Mucosa of stomach (tissue), 1 donor: ENCODE measurements around the gene GMEB2.
A peak's percentile ranks its signal among the peaks of the same experiment; 100 is the strongest.
"Not testable (repeated sequence)": the region's sequence is repeated elsewhere in the genome, so short reads cannot be mapped to it uniquely, and the experiment has no call there.

Experiments
- H3K27me3 ChIP-seq: one replicate; pipeline ENCODE4 v1.7.0; 2013; ENCODE audit warnings: mild to moderate bottlenecking, low read length; ENCODE audit not compliant: control insufficient read depth, insufficient read depth
- H3K36me3 ChIP-seq: one replicate; pipeline ENCODE4 v1.7.0; 2013; ENCODE audit warnings: low read length; ENCODE audit not compliant: control insufficient read depth, insufficient read depth
- H3K4me1 ChIP-seq: one replicate; pipeline ENCODE4 v1.7.0; 2013; ENCODE audit warnings: mild to moderate bottlenecking, low read length; ENCODE audit not compliant: control insufficient read depth, insufficient read depth
- H3K4me3 ChIP-seq: one replicate; pipeline ENCODE4 v1.7.0; 2013; ENCODE audit warnings: low read length
- H3K9ac ChIP-seq: one replicate; pipeline ENCODE4 v1.7.0; 2013; ENCODE audit warnings: mild to moderate bottlenecking, low read length, moderate library complexity
- H3K9me3 ChIP-seq: one replicate; pipeline ENCODE4 v1.7.0; 2013; ENCODE audit warnings: mild to moderate bottlenecking, low read length, moderate library complexity; ENCODE audit not compliant: control insufficient read depth
- donor health status: Pancreatic carcinoma.

The GMEB2 gene

GRCh38 chr20:63576311-63576710 is 50.6 kb downstream of the GMEB2 start:
- H3K4me1 ChIP-seq = peaks cover 14% of the 10 kb centered on the region
- peaks cover 4% of the 10 kb centered on the region for H3K36me3 ChIP-seq
- H3K9me3 ChIP-seq = no peaks in the 10 kb centered on the region
- H3K27me3 ChIP-seq = peaks cover 14% of the 10 kb centered on the region
- no peak overlapping the region for H3K9ac ChIP-seq
- H3K4me3 ChIP-seq = no peak overlapping the region

GRCh38 chr20:63574829-63575743 is 51.8 kb downstream of the GMEB2 start:
- Histone ChIP-seq H3K36me3 (peaks cover 4% of the 10 kb centered on the region), H3K4me3 (no peak overlapping the region), H3K4me1 (peaks cover 14% of the 10 kb centered on the region), H3K27me3 (peaks cover 14% of the 10 kb centered on the region), H3K9me3 (no peaks in the 10 kb centered on the region), H3K9ac (peak overlapping the region; percentile 79)

DNA sequence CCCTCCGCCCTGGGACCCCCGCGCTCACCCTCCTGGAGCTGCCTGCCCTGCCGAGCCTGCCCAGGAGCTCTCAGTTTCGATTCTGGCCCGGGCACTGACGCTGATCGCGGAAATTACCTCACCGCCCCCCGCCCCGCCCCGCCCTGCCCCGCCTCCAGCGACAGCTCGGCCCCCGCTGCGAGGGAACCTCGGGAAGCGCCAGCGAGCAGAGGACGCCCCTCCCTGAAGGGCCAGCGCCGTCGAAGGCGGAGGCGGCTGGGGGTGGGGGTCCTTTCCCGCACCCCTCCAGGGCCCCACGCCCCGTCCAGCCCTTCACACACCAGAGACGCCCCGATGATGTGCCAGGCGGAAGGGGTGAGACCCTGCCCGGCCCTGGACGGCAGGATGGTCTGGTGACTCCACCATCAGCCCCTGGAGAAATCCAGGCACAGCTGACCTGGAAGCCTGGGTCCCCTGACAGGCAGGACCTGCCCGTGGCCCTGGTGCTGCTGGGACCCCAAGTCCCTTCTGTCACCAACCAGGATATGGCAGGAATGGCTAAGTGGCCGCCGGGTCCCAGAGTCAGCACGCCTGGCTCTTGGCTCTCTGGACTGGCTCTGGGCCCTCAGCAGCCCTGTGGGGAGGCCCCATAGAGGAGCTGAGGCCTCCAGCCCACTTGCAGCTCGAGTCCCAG is 52.6 kb downstream of the GMEB2 start, which contains the start of gene HELZ2:
Gene HELZ2 (minus strand): TSS at position 84 of the 673 bp plus-strand sequence. CDS start 1,854 bp downstream, outside the sequence.
- H3K4me1 ChIP-seq = peaks cover 14% of the 10 kb centered on the region
- peak within 1 kb of the TSS; percentile 80 for H3K4me3 ChIP-seq
- H3K27me3 ChIP-seq = peaks cover 9% of the 10 kb centered on the region
- H3K9ac ChIP-seq = peak within 1 kb of the TSS; percentile 96
- H3K36me3 ChIP-seq = peaks cover 4% of the 10 kb centered on the region
- no peaks in the 10 kb centered on the region for H3K9me3 ChIP-seq

DNA sequence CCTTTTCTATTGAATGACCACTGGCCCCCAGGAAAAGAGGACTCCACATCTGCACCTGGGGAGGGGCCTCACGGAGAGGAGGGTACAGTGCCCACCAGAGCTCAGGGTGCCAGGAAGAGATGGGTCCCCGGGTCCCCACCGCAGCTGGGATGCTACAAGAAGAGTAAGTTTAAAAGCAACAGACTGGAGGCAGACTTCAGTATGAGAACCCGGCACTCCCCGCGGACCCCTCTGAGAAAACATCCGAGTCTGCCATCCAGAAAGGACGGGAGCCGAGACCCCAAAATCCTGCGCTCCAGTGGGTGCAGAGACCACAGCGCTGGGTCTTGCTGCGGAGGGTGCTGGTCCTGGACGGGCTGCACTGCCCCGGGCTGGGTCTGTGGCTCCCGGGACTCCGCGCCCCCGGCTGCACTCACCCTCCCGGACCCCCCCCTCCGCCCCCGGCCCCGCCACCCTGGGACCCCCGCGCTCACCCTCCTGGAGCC is 53.2 kb downstream of the GMEB2 start:
- peak overlapping the region; percentile 80 for H3K4me3 ChIP-seq
- peaks cover 14% of the 10 kb centered on the region for H3K4me1 ChIP-seq

GRCh38 chr20:63572788-63573646 is 53.9 kb downstream of the GMEB2 start:
- H3K36me3 ChIP-seq = peaks cover 4% of the 10 kb centered on the region
- peaks cover 5% of the 10 kb centered on the region for H3K27me3 ChIP-seq
- H3K9me3 ChIP-seq = no peaks in the 10 kb centered on the region
- peak overlapping the region; percentile 80 for H3K4me3 ChIP-seq
- peaks cover 14% of the 10 kb centered on the region for H3K4me1 ChIP-seq
- peak overlapping the region; percentile 96 for H3K9ac ChIP-seq

More for the DNA sequence above, 53.2 kb downstream of the GMEB2 start:
- H3K9me3 ChIP-seq = no peaks in the 10 kb centered on the region
- H3K36me3 ChIP-seq = peaks cover 4% of the 10 kb centered on the region
- peaks cover 5% of the 10 kb centered on the region for H3K27me3 ChIP-seq
- peak overlapping the region; percentile 96 for H3K9ac ChIP-seq

GRCh38 chr20:63572071-63572787 is 54.7 kb downstream of the GMEB2 start:
- Histone ChIP-seq H3K9ac (no peak overlapping the region), H3K4me1 (peaks cover 11% of the 10 kb centered on the region), H3K27me3 (no peaks in the 10 kb centered on the region), H3K36me3 (peaks cover 4% of the 10 kb centered on the region), H3K9me3 (no peaks in the 10 kb centered on the region), H3K4me3 (no peak overlapping the region)

DNA sequence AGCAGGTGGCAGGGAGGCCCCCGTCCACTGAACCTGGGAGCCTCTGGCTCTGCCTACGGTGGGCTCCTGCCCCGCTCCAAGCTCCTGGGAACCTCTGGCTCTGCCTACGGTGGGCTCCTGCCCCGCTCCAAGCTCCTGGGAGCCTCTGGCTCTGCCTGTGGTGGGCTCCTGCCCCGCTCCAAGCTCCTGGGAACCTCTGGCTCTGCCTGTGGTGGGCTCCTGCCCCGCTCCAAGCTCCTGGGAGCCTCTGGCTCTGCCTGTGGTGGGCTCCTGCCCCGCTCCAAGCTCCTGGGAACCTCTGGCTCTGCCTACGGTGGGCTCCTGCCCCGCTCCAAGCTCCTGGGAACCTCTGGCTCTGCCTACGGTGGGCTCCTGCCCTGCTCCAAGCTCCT is 55.8 kb downstream of the GMEB2 start:
- H3K36me3 ChIP-seq, H3K9me3 ChIP-seq, H3K9ac ChIP-seq, H3K4me3 ChIP-seq, H3K27me3 ChIP-seq: not testable (repeated sequence)
- H3K4me1 ChIP-seq = peaks cover 11% of the 10 kb centered on the region

- H3K9ac ChIP-seq = no peak overlapping the region
- no peaks in the 10 kb centered on the region for H3K9me3 ChIP-seq
- H3K4me1 ChIP-seq = peaks cover 11% of the 10 kb centered on the region
- peaks cover 4% of the 10 kb centered on the region for H3K36me3 ChIP-seq
- no peaks in the 10 kb centered on the region for H3K27me3 ChIP-seq
- H3K4me3 ChIP-seq = no peak overlapping the region
These were observed 56.4 kb downstream of the GMEB2 start for GRCh38 chr20:63570281-63571086.

DNA sequence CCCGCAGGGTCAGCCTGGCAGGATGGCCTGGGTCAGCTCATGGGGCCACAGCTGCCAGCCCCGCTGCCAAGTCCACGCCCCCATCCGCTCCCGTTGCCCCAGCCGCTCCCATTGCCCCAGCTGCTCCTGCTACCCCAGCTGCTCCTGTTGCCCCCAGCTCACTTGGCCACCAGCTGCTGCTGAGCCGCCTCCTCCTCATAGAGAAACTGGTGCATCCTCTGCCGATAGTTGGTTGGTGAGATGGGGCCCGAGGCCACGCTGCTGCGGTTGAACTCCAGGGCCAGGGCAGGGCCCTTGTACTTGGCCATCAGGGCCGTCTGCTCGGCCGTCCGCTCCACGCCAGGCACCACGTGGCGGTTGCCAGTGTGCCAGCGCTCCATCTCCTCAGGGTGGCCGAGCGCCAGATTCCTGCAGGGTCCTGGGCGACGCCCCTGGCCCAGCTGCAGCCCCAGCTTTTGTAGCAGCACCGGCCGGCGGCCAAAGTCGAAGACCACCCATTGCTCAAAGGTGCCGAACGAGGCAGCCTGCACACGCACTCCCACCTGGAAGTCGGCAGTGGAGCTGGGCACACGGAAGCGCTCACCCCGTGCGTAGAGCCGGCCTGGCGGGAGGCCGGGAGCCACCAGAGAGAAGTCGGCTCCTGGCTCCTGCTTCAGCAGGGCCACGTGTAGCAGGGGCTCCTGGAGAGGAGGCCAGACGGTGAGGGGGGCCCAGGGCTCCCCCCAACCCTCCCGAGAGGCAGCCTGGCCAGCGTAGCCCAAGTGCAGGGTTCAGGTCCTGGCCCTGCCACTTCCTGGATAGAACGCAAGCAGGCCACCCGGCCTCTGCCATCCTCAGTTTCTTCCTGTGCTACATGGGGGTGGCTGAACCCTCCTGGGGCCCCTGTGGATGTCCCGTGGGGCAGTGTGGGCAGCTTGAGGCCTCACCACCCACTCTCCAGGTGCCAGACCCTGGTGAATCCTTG is 57.6 kb downstream of the GMEB2 start:
- no peaks in the 10 kb centered on the region for H3K9me3 ChIP-seq
- no peak overlapping the region for H3K9ac ChIP-seq
- no peak overlapping the region for H3K4me3 ChIP-seq
- H3K4me1 ChIP-seq = peaks cover 6% of the 10 kb centered on the region
- H3K27me3 ChIP-seq = no peaks in the 10 kb centered on the region
- H3K36me3 ChIP-seq = peaks cover 4% of the 10 kb centered on the region
